GM18511 (cell line): Measurements from ENCODE around the gene MCFD2.

Source experiments
- ATAC-seq: cut with Tn5 transposase; IDR thresholded peaks from one replicate; pipeline ENCODE4 v1.9.1; 2021; ENCODE audit warnings: mild to moderate bottlenecking, moderate library complexity; ENCODE audit not compliant: unreplicated experiment

MCFD2 gene

GRCh38 chr2:46915281-46915810 is at the start of gene MCFD2:
MCFD2 (minus strand) TSS chr2:46915806; CDS start chr2:46909171, 6,635 bp downstream.
- no peak for ATAC-seq

DNA sequence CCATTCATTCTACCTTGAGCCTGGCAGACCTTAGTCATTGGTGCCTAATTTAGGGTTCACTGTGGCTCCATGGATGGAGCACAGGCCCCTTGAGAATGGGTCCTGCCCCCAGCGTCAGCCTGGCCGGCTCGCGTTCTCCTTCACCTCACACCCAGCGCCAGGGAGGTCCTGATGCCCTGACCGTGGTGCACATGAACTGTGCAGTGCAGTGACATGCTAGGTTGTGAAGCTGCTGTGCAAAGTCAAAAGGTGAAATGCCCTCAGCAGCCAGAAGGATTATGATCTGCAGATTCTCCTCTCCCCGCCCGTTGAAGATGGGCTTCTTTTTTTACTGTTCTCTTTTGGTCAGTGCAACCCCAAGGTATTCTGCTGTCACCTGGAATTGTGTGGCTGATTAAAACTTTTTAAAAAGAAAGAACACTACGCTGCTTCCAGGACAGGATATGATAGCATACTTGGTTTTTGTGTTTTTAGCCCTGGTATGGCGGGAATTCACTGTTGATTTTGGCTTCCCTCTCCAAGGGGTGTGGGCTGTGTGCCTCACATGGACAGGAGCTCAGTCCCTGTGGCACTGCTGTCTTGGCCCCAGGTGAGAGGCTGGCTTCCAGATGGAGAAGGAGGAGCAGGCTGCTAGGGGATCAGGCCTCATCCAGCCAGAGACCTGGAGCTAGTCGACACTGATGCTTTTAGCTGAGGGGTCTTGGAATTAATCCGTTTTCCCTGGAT is 49.4 kb upstream of the MCFD2 start:
- no peak for ATAC-seq

DNA sequence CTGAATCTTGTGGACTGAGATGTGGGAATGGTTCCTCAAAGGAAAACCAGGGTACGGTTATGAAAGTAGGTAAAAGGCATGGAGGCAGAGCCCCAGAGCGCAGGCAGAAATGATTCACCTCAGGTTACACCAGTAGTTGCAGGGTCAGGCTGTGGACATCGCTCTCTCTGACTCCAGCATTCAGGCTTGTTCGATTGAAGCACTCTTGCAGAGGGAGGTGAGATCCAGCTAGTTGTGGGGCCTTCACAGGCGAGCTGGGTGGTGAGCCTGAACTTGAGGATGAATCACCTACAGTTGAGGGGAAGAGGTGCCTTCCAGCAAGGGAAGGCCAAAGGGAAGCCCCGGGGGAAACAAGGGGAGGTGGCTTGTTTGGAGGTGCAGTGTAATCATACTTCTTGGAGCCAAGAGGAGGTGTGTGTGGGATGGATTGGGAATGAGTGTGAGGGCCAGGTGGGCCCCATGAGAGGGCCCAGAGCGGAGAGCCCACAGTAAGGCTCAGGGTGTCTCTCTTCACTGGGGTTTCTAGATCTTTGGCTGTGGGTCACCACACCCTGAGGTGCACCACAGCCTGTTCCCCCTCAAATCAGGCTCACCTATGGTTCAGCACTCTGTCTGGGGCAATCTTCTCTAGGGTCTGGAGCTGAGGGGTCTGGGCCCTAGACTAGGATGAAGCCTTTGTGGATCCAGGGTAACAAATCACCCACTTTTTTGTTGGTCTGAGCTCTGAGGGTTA is 48.5 kb upstream of the MCFD2 start:
- no peak for ATAC-seq

GRCh38 chr2:46963210-46963609 is 47.6 kb upstream of the MCFD2 start:
- no peak for ATAC-seq

DNA sequence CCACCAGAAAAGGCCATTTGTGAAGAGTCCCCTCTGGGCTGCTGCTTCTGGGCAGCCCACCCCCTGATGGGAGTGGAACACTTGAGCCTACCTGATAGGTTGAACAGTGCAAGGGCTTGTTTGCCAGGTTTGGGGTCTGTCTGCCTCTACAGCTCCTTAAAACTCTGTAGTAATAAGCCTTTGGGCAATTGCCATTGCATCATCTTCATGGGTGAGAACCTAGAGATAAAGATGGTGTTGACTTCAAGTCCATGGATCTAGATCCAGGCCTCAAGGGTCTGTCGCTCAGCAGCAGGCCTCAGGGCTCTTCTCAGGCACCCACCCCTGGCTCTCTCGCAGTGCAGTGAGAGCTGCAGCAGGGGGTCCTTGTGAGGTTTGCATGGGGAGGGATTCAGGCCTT is 47.1 kb upstream of the MCFD2 start:
- ATAC-seq, result no peak

DNA sequence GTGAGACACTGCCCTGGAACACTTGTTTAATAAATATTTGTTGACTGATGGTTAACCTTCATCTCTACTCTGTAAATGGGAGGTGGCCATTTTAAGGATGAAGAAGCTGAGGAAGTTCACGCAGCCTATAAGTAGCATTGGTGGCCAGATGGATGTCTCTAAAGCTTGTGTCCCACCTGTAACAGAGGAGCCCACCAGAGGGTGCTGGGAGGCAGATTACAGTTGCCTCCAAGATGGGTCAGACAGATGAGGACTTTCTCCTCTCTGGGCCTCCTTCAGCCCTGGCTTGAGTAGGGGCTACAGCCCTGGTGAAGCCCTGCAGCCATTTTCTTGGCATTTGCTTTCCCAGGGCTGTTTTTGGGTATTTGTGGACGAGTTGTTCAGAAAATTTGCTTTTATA is 45.0 kb upstream of the MCFD2 start:
- ATAC-seq, result no peak

DNA sequence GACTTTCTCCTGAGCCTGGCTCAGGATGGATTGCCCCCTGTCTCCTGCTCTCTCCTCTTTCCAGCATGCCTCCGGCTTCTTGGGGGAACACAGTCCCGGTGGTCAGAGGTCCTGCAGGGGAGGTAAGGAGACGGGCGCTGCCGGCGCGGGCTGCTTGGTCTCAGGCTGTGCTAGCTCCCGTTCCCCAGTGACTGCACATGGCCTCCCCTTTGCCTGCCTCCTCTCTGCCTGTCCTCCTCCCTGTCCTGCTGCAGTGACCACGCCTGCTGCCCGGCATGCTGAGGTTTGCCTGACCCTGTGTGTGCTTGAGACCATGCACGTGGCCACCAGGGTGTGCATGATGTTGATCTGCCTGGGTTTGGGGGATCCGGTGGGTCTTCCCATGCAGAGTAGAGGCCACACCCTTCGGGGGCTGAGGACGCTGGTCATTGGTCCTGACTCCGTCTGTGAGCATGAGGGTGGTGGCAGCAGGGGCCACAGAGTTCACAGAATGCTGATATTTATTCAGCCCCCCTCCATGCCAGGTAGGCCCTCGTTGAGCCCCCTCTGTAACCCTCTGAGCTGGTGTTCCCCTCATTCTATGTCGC is 42.9 kb upstream of the MCFD2 start:
- no peak for ATAC-seq

DNA sequence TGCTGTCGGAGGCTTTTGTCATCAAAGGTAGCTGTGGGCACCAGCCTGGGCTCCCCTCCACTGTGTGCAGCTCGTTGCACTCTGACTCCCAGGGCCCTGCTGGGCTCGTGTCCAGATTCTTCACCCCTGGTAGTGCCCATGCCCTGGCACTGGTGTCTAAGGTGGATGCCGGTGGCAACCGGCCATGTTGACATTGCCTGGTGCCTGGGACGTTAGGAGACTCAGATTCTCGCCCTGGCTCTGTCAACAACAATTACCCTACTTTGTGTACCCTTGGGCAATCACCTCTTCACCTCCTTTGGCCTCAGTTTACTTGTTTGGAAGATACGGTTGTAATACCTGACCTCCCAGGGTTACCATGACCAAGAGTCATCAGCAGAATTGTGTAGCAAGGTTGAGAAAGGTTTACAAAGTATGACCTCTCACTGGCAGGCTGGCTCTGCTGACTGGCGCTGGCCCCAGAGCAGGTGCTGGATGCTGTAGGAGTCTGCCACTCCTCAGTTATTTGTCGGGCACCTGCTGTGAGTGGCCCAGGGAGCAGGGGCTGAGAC is 41.5 kb upstream of the MCFD2 start:
- ATAC-seq, result no peak

DNA sequence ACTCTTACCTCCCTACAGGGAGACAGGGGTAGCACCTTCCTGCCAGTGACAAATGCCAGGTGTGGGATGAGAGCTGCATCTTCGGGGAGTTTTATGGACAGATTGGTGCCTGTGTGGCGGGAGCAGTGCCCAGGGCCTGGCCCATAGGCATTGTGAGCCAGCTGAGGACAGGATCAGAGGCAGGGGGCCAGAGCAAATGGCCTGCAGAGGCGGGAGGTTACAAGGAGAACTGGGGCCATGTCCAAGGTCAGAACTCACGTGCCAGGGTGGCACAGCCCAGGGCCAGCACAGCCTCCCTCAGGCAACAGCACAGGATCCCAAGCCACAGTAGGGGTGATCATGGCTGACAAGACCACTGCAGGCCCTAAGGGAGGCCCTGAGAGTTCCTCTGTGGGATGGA is 40.2 kb upstream of the MCFD2 start:
- no peak for ATAC-seq

DNA sequence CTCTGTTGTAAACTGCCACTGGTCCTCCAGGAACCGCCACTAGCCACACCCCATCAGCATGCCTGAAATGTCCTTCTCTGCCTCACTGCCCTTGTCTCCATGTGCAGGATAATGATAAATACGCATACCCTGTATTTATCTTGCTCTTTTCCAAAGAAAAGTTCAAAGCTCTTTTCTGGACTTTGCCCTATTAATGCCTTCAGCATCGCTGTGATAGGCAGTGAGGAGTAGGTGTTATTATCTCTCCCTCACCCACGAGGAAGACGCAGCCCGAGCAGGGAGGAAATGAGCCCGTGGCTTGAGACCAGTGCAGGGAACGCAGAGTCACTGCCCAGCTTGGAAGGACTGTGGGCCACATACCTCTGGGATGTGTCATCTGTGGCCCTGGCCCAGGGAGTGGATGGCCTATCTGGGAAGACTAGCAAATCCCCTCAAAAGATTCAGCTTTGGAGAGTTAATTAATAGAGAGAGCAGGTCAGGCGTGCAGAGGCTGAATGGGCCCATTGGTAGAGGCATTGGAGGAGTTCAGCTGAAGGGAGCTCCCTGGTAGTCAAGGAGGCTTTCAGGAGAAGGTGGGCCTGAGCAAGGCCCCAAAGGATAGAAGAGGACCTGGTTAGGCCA is 39.5 kb upstream of the MCFD2 start:
- no peak for ATAC-seq

DNA sequence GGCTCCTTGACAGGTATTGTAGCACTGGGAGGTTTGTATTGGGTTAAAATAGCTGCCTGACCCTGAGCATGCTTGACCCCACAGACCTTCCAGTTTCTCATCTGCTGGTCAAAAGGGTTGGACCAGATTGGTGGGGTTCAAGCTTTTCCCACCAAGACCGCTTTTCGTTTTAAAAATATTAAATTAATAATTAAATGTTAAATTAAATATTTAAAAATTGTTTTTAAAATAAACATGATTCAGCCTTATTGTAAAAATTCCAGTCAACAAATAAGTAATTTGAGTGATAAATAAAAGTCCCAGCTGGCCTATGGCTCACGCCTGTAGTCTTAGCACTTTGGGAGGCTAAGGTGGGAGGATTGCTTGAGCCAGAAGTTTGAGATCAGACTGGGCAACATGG is 36.6 kb upstream of the MCFD2 start:
- no peak for ATAC-seq

- ATAC-seq, result no peak
Measured at GRCh38 chr2:46951290-46952064, 35.9 kb upstream of the MCFD2 start.

DNA sequence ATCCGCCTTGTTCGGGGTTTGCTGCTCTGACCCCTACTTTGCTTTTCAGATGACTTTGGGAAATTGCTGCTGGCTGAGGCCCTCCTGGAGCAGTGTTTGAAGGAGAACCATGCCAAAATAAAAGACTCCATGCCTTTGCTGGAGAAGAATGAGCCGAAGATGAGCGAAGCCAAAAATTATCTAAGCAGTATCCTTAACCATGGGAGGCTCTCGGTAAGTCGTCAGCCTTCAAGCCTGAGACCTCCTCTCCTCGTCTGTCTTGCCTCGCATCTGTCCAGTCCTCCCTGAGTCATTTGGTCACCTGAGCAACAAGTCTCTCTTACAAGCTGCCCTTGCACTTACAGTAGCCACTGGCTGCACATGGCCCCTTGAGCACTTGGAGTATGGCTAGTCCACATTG is 34.7 kb upstream of the MCFD2 start:
- ATAC-seq, result no peak

GRCh38 chr2:46947841-46948240 is 32.2 kb upstream of the MCFD2 start:
- no peak for ATAC-seq

GRCh38 chr2:46945671-46946070 is 30.1 kb upstream of the MCFD2 start:
- no peak for ATAC-seq

- peak; percentile 47 for ATAC-seq
Measured at GRCh38 chr2:46943881-46944798, 28.5 kb upstream of the MCFD2 start.

DNA sequence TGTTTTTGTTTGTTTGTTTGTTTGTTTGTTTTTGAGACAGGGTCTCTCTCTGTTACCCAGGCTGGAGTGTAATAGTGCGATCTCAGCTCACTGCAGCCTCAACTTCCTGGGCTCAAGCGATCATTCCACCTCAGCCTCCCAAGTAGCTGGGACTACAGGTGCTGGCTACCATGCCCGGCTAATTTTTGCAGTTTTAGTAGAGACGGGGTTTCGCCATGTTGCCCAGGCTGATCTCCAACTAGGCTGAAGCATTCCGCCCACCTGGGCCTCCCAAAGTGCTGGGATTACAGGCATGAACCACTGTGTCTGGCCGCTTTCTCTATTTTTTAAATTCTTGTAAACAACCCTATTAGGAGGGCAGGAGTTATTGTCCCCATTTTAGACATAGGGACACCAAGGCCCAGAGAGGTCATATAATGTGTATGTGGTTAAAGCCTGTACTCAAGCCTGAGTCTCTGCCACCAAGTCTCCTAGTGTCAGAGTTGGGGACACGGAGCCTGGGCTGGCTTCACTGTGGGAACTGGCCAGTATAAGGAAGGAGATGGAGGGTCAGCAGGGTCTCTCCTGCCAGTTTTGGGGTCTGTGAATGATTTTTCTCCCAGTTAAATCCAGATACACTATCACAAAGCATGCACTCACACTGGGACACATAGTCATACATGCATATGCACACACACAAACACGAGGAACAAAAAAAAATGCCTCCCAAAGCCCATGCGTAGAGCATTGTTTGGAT is 27.5 kb upstream of the MCFD2 start:
- ATAC-seq, result no peak

GRCh38 chr2:46942143-46942526 is 26.5 kb upstream of the MCFD2 start:
- ATAC-seq, result peak; percentile 44
